HCT116 (cell line): ENCODE measurements around the gene CTXN1. TPM values are rescaled to one million over a fixed set of nuclear protein-coding genes. Genes with fewer than 3 reads are reported as not detected.

ENCODE experiments used
- ATAC-seq: fragments of 200-7000 bp; cut with Tn5 transposase; 2 replicates; pipeline ENCODE4 v1.9.1; 2020; ENCODE audit warnings: mild to moderate bottlenecking, moderate library complexity
- BruUV-seq: library from RNA; stranded (reverse); fragments of 400-500 nt; replicated peaks from 2 replicates; lab custom pipeline; 2021; lab: Mats Ljungman, UMichigan
- CTCF ChIA-PET: fragments of 300-600 bp; sonication (Branson Sonifier 250); formaldehyde crosslinking; loops from one replicate; lab custom pipeline; 2021; ENCODE audit warnings: antibody characterized with exemption; lab: Charles Lee
- POLR2A ChIA-PET: fragments of 300-600, 350-600 bp; sonication (Branson Sonifier 250); formaldehyde crosslinking; loops from one replicate; lab custom pipeline; 2021; ENCODE audit warnings: antibody characterized with exemption; lab: Charles Lee
- RAD21 ChIA-PET, 2 experiments: fragments of 300-600 bp; sonication (Branson Sonifier 250); formaldehyde crosslinking; loops; one replicate each; lab custom pipeline; 2023; ENCODE audit warnings: low total read pairs in 2 of 2; ENCODE audit not compliant: uncharacterized antibody in 2 of 2, unreplicated experiment in 2 of 2, low non-redundant PET in 1 of 2; lab: Charles Lee
- DNase-seq: peaks from one replicate; pipeline ENCODE4 v3.0.0-alpha.2; 2010; ENCODE audit warnings: low read depth, low spot score
- H2AFZ ChIP-seq: fragments of 200-600 bp; shearing (Covaris generic), sonication (generic); 2 replicates; pipeline ENCODE4 v1.6.1; 2017; ENCODE audit warnings: low read depth, mixed run types, mixed read lengths, antibody characterized with exemption, low read length; ENCODE audit not compliant: poor library complexity, severe bottlenecking
- H3K27ac ChIP-seq: 2 replicates; pipeline ENCODE4 v1.5.1; 2012; ENCODE audit warnings: low read depth, low read length
- H3K27me3 ChIP-seq: fragments of 200-600 bp; sonication (generic); 2 replicates; pipeline ENCODE4 v1.6.1; 2016; ENCODE audit warnings: mixed run types, low read length, mixed read lengths; ENCODE audit not compliant: insufficient read depth
- H3K36me3 ChIP-seq, 2 experiments: fragments of 200-500 bp in 1 of 2; fragments of 200-600 bp in 1 of 2; sonication (Bioruptor generic) in 1 of 2; sonication (generic) in 1 of 2; 2 replicates each; pipeline versions ENCODE4 v1.5.1 to v1.6.1; 2014 to 2016; ENCODE audit warnings: low read length in 2 of 2, inconsistent platforms in 1 of 2, mixed read lengths in 1 of 2, mixed run types in 1 of 2; ENCODE audit not compliant: insufficient read depth in 2 of 2, control insufficient read depth in 1 of 2
- H3K4me1 ChIP-seq, 2 experiments: fragments of 200-600 bp in 1 of 2; sonication (generic) in 1 of 2; 2 replicates each; pipeline versions ENCODE4 v1.5.1 to v1.6.1; 2012 to 2017; ENCODE audit warnings: low read length in 2 of 2, inconsistent platforms in 1 of 2, mild to moderate bottlenecking in 1 of 2, mixed read lengths in 1 of 2, mixed run types in 1 of 2, moderate library complexity in 1 of 2; ENCODE audit not compliant: insufficient read depth in 2 of 2, control insufficient read depth in 1 of 2
- H3K4me2 ChIP-seq: fragments of 200-600 bp; sonication (generic); 2 replicates; pipeline ENCODE4 v1.6.1; 2017; ENCODE audit warnings: mixed run types, low read length, mixed read lengths
- H3K4me3 ChIP-seq, 2 experiments: fragments of 200-600 bp in 1 of 2; sonication (generic) in 1 of 2; replicated peaks in 1 of 2; 2 replicates each; pipeline ENCODE4 v1.5.1; 2011 to 2016; ENCODE audit warnings: low read length in 2 of 2, control low read depth in 1 of 2, low read depth in 1 of 2, mild to moderate bottlenecking in 1 of 2, mixed read lengths in 1 of 2, mixed run types in 1 of 2
- H3K79me2 ChIP-seq: fragments of 200-600 bp; sonication (generic); 2 replicates; pipeline ENCODE4 v1.6.1; 2017; ENCODE audit warnings: mild to moderate bottlenecking, mixed run types, low read length, moderate library complexity, mixed read lengths; ENCODE audit not compliant: insufficient read depth
- H3K9ac ChIP-seq: fragments of 200-600 bp; sonication (generic); 2 replicates; pipeline ENCODE4 v1.6.1; 2016; ENCODE audit warnings: low read length, mixed read lengths
- H3K9me2 ChIP-seq: fragments of 200-600 bp; sonication (generic), shearing (Covaris generic); 2 replicates; pipeline ENCODE4 v1.6.1; 2017; ENCODE audit warnings: mixed run types, mild to moderate bottlenecking, moderate library complexity; ENCODE audit not compliant: insufficient read depth
- H3K9me3 ChIP-seq, 2 experiments: fragments of 200-500 bp in 1 of 2; fragments of 200-600 bp in 1 of 2; sonication (Bioruptor generic) in 1 of 2; sonication (generic) in 1 of 2; 2 replicates each; pipeline ENCODE4 v1.6.1; 2014 to 2017; ENCODE audit warnings: low read length in 2 of 2, mixed read lengths in 2 of 2, inconsistent platforms in 1 of 2, low read depth in 1 of 2, mild to moderate bottlenecking in 1 of 2, mixed run types in 1 of 2, moderate library complexity in 1 of 2; ENCODE audit not compliant: control insufficient read depth in 1 of 2, insufficient read depth in 1 of 2
- H4K20me1 ChIP-seq: fragments of 200-600 bp; sonication (generic), shearing (Covaris generic); 2 replicates; pipeline ENCODE4 v1.6.1; 2017; ENCODE audit warnings: mixed run types, mild to moderate bottlenecking, moderate library complexity; ENCODE audit not compliant: insufficient read depth
- CEBPB ChIP-seq: IDR thresholded peaks from 2 replicates; pipeline ENCODE4 v1.6.1; 2012; ENCODE audit warnings: low read depth
- EZH2phosphoT487 ChIP-seq: fragments of 200-600 bp; IDR thresholded peaks from 2 replicates; pipeline ENCODE4 v1.6.1; 2018; ENCODE audit warnings: antibody characterized with exemption, borderline replicate concordance
- FOSL1 ChIP-seq: IDR thresholded peaks from 2 replicates; pipeline ENCODE4 v1.6.1; 2012; ENCODE audit warnings: low read depth
- POLR2AphosphoS5 ChIP-seq: IDR thresholded peaks from 2 replicates; pipeline ENCODE4 v1.6.1; 2011; ENCODE audit warnings: mild to moderate bottlenecking, low read depth, low read length, moderate library complexity
- SIN3A ChIP-seq: IDR thresholded peaks from 2 replicates; pipeline ENCODE4 v1.6.1; 2012; ENCODE audit warnings: low read depth
- SRF ChIP-seq: IDR thresholded peaks from 2 replicates; pipeline ENCODE4 v1.6.1; 2012; ENCODE audit warnings: low read depth
- TCF7L2 ChIP-seq: IDR thresholded peaks from 2 replicates; pipeline ENCODE4 v1.7.0; 2011; ENCODE audit warnings: borderline replicate concordance, inconsistent platforms; ENCODE audit not compliant: insufficient read depth, insufficient read length; ENCODE audit errors: extremely low read depth
- ZFX ChIP-seq: fragments of 450-650 bp; IDR thresholded peaks from 2 replicates; pipeline ENCODE4 v1.6.1; 2017
- ZNF274 ChIP-seq: fragments of 200-500 bp; sonication (Bioruptor generic); IDR thresholded peaks from 2 replicates; pipeline ENCODE4 v1.6.1; 2014; ENCODE audit warnings: mild to moderate bottlenecking, low read depth, low read length, inconsistent platforms
- intact Hi-C: fragments of 100-400 bp; cut with micrococcal nuclease; formaldehyde crosslinking; loops from 2 replicates; pipeline ENCODE4 v1.10.0; 2022
- total RNA-seq: library from RNA; stranded (reverse); gene quantifications from one replicate; pipeline ENCODE4 v1.2.1, GENCODE V29; 2021; ENCODE audit not compliant: unreplicated experiment
- TF ChIP-seq, protein P1 (sequence below): IDR thresholded peaks from 2 replicates; pipeline ENCODE4 v1.6.1; 2012; ENCODE audit warnings: low read depth
- TF ChIP-seq, protein P2 (sequence below): IDR thresholded peaks from 2 replicates; pipeline ENCODE4 v1.6.1; 2012
- TF ChIP-seq, protein P3 (sequence below): IDR thresholded peaks from 2 replicates; pipeline ENCODE4 v1.6.1; 2011; ENCODE audit warnings: mild to moderate bottlenecking, low read length, moderate library complexity; ENCODE audit not compliant: insufficient replicate concordance; ENCODE audit errors: extremely low read depth

CTXN1 gene
- total RNA-seq, 1 experiment from 2014 or later = 56.0 TPM

DNA sequence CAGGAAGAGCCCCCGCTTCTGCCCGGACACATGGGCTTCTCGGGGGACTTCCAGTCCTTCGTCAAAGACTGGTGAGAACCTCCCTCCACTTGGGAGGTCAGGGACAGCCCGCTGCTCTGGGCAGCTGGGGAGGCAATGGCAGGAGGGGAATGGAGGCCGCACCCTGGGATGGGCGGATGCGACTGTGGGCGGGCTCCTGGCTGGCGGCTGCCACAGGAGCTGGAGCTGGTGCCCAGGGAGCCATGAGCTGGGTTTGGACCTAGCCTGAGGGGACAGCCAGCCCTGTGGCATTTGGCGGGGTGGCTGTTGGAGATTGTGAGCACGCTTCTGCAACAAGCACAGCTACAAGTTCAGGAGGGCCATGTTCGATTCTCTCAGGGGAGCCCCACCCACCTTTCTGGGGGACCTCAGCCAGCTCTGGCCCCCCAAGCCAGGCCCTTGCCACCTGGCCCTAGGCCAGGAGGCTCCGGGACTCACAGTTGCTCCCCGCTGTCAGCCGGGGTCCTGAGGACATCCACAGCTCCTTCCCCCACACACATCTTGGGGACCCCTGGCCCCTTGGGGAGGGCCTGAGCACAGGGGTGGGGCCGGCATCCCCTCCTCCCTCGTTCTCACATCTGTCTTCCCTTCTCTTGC lies 14.3 kb downstream of the CTXN1 start:
- POLR2A ChIA-PET = no interaction called here
- Histone ChIP-seq H2AFZ (no peak overlapping the region), H3K27ac (no peak overlapping the region), H4K20me1 (no peaks in the 10 kb centered on the region), H3K27me3 (no peaks in the 10 kb centered on the region), H3K36me3 (peaks cover 5 to 6% of the 10 kb centered on the region in 2 experiments; a peak in 3 of 4 replicates), H3K9me3 (no peaks in the 10 kb centered on the region), H3K4me3 (no peak overlapping the region), H3K4me1 (peaks cover 5 to 18% of the 10 kb centered on the region in 2 experiments; a peak in 3 of 4 replicates), H3K9me2 (no peaks in the 10 kb centered on the region), H3K79me2 (peaks cover 27% of the 10 kb centered on the region), H3K9ac (no peak overlapping the region), H3K4me2 (no peak overlapping the region)
- CTCF ChIA-PET = interaction anchor here (1.3 kb wide), 1 partner anchor 9 kb away, joined by 5 read pairs; the partner anchor contains the start of gene SNAPC2
- RAD21 ChIA-PET = no interaction called here
- ATAC-seq (no peak), DNase-seq (no peak)
- intact Hi-C loops = no loop called here
- TF ChIP-seq EZH2phosphoT487 = no peak
- TF ChIP-seq POLR2AphosphoS5 = no peak
- no peak for TF ChIP-seq FOSL1
- TF ChIP-seq, protein P1, sequence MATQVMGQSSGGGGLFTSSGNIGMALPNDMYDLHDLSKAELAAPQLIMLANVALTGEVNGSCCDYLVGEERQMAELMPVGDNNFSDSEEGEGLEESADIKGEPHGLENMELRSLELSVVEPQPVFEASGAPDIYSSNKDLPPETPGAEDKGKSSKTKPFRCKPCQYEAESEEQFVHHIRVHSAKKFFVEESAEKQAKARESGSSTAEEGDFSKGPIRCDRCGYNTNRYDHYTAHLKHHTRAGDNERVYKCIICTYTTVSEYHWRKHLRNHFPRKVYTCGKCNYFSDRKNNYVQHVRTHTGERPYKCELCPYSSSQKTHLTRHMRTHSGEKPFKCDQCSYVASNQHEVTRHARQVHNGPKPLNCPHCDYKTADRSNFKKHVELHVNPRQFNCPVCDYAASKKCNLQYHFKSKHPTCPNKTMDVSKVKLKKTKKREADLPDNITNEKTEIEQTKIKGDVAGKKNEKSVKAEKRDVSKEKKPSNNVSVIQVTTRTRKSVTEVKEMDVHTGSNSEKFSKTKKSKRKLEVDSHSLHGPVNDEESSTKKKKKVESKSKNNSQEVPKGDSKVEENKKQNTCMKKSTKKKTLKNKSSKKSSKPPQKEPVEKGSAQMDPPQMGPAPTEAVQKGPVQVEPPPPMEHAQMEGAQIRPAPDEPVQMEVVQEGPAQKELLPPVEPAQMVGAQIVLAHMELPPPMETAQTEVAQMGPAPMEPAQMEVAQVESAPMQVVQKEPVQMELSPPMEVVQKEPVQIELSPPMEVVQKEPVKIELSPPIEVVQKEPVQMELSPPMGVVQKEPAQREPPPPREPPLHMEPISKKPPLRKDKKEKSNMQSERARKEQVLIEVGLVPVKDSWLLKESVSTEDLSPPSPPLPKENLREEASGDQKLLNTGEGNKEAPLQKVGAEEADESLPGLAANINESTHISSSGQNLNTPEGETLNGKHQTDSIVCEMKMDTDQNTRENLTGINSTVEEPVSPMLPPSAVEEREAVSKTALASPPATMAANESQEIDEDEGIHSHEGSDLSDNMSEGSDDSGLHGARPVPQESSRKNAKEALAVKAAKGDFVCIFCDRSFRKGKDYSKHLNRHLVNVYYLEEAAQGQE = no peak
- TF ChIP-seq TCF7L2 = no peak
- no peak for TF ChIP-seq SIN3A
- TF ChIP-seq ZNF274 = no peak
- TF ChIP-seq, protein P2, sequence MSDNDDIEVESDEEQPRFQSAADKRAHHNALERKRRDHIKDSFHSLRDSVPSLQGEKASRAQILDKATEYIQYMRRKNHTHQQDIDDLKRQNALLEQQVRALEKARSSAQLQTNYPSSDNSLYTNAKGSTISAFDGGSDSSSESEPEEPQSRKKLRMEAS = no peak
- no peak for TF ChIP-seq ZFX
- TF ChIP-seq, protein P3, sequence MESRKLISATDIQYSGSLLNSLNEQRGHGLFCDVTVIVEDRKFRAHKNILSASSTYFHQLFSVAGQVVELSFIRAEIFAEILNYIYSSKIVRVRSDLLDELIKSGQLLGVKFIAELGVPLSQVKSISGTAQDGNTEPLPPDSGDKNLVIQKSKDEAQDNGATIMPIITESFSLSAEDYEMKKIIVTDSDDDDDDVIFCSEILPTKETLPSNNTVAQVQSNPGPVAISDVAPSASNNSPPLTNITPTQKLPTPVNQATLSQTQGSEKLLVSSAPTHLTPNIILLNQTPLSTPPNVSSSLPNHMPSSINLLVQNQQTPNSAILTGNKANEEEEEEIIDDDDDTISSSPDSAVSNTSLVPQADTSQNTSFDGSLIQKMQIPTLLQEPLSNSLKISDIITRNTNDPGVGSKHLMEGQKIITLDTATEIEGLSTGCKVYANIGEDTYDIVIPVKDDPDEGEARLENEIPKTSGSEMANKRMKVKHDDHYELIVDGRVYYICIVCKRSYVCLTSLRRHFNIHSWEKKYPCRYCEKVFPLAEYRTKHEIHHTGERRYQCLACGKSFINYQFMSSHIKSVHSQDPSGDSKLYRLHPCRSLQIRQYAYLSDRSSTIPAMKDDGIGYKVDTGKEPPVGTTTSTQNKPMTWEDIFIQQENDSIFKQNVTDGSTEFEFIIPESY = no peak
- TF ChIP-seq SRF = no peak
- TF ChIP-seq CEBPB = no peak
- no TSS peak for BruUV-seq
